ENCODE results near the gene RHOC.

RHOC gene

DNA sequence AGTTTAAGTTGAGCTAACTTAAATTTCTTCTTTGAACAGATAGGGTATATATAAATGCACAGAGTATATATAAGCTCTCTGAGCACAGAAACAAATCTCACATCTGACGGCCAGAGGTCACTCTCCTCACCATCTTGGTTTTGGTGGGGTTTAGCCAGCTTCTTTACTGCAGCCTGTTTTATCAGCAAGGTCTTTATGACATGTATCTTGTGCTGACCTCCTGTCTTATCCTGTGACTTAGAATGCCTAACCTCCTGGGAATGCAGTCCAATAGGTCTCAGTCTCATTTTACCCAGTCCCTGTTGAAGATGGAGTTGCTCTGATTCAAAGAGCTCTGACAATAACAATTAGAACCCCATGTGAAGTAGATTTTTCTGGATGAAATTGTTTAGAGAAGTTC is 34.1 kb downstream of the RHOC start:
- no peak overlapping the region for H3K4me3 Mint-ChIP-seq
- H3K27ac Mint-ChIP-seq: no peak overlapping the region
- DNase-seq: no peak
- no peak for ATAC-seq (replicated peaks)
- H3K27me3 Mint-ChIP-seq: no peaks in the 10 kb centered on the region
- peaks cover 28 to 41% of the 10 kb centered on the region in 2 donors for H3K4me1 Mint-ChIP-seq
- peaks cover 39 to 43% of the 10 kb centered on the region in 2 donors for H3K36me3 Mint-ChIP-seq
- no peaks in the 10 kb centered on the region for H3K9me3 Mint-ChIP-seq

DNA sequence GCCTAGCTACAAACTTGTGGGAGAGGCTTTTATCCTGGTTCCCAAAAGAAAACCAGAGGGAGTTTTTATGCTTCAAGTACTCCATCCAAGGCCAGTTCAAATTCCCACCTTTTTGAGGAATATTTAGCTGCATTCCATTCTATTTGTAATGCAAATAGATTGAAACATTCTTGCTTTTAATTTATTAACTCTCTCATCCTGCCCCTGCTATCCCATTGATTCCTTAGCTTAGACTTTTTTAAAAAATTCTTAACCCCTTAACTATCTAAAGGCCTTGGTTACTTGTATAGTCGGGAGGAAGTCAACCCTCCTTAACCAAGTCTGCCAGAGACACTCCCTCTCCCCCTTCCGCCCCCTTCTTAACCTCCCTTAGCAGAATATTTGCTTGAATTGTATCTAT is 34.9 kb downstream of the RHOC start:
- Mint-ChIP-seq H3K27ac (no peak overlapping the region), H3K9me3 (no peaks in the 10 kb centered on the region), H3K36me3 (peaks cover 44 to 51% of the 10 kb centered on the region in 2 donors), H3K27me3 (no peaks in the 10 kb centered on the region), H3K4me3 (no peak overlapping the region), H3K4me1 (peaks cover 25 to 40% of the 10 kb centered on the region in 2 donors)
- DNase-seq (no peak), ATAC-seq (replicated peaks) (no peak)

DNA sequence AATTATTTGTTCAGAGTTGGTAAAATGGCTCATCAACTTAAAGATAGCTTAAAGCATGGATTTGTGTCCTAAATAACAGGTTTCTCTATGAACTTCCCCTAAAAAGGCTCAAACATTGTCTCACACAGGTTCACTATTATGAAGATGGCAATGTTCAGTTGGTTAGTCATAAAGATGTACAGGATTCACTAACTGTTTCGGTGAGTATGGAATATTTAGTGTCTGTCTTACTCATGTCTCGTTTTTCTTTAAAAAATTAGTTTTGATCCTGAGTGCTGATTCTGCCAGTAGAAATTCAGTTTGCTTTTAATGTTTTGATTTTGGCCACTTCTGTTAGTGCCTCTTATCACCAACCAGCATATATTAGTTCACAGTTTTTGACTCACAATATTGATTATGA is 40.0 kb downstream of the RHOC start:
- DNase-seq: no peak

DNA sequence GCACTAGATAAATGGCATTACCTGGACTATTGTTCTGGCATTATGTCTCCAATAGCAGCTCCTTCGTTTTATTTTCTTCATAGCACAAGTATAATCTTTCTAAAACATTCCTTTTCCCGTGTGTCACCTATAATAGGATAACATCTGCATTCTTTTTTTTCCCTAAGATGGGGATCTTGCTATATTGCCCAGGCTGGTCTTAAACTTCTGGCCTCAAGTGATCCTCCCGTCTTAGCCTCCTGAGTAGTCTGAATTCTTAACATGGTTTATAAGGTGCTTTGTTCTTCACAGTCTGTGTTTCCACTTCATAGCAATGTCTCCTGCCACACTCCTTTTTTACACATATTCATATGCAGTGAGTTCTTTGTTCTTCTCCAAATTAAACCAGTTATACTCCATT is 41.1 kb downstream of the RHOC start:
- Mint-ChIP-seq H3K36me3 (peaks cover 61 to 66% of the 10 kb centered on the region in 2 donors), H3K4me3 (no peak overlapping the region), H3K9me3 (no peaks in the 10 kb centered on the region), H3K27ac (no peak overlapping the region), H3K27me3 (no peaks in the 10 kb centered on the region), H3K4me1 (peaks cover 5 to 6% of the 10 kb centered on the region in 2 donors)
- DNase-seq (no peak), ATAC-seq (replicated peaks) (no peak)

More for the DNA sequence above, 40.0 kb downstream of the RHOC start:
- H3K27me3 Mint-ChIP-seq: no peaks in the 10 kb centered on the region
- H3K4me3 Mint-ChIP-seq: no peak overlapping the region
- no peak overlapping the region for H3K27ac Mint-ChIP-seq
- no peaks in the 10 kb centered on the region for H3K9me3 Mint-ChIP-seq
- no peak for ATAC-seq (replicated peaks)
- peaks cover 5 to 6% of the 10 kb centered on the region in 2 donors for H3K4me1 Mint-ChIP-seq
- peaks cover 57 to 63% of the 10 kb centered on the region in 2 donors for H3K36me3 Mint-ChIP-seq

DNA sequence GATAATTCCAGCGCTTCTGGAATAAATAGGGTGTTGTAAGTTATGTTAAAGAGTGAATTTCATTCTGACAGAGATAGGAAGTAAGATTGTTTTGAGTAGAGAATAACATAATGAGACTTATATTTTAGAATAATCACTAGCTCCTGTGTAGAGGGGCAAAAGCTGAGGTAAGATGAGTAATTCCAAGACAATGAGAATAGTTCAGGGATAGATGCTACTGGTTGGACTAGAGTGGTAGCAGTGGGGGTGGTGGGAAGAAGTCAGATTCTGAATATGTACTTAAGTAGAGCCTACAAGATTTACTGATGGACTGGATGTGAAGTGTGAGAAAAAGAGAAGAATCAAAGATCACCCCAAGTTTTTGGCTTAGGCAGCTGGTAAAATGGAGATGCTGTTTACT is 55.7 kb downstream of the RHOC start:
- Mint-ChIP-seq H3K27me3 (no peaks in the 10 kb centered on the region), H3K27ac (no peak overlapping the region), H3K9me3 (no peaks in the 10 kb centered on the region), H3K36me3 (peaks cover 20 to 41% of the 10 kb centered on the region in 2 donors), H3K4me1 (peaks cover 15 to 19% of the 10 kb centered on the region in 2 donors), H3K4me3 (no peak overlapping the region)
- peak in 1 of 2 donors; percentile 25 for ATAC-seq (replicated peaks)
- DNase-seq: no peak
